ENCODE measurements around the gene NCAM1.

The NCAM1 gene

DNA sequence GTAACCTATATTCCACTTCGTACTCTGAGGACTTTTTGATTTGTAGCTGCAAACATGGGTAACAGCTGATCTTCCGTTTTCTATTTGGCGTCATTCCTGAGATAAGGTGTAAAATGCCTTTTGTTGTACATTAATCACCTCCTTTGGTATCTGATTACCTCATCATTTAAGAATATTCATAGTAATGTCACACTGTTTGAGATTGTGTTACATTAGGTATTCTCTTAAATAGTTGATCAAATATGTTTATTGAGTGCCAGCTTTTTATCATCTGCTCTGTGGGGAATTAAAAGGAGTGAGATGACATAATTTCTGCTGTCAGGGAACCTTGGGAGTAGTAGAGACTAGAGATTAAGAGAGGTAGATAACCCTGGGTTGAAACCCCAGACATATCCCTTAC, 5.9 kb downstream of the NCAM1 start:
- no peak overlapping the region for H3K4me3 ChIP-seq (ENCODE audit: low read depth in 1 of 5, low read length in 5 of 5)
- H3K27me3 ChIP-seq (ENCODE audit: control insufficient read depth in 5 of 5, insufficient read depth in 4 of 5, low read length in 5 of 5): peaks cover 3 to 13% (median 9%) of the 10 kb centered on the region in 5 donors
- no peaks in the 10 kb centered on the region for H3K9me3 ChIP-seq (ENCODE audit: control insufficient read depth in 5 of 5, low read length in 5 of 5)
- no peaks in the 10 kb centered on the region for H3K36me3 ChIP-seq (ENCODE audit: control insufficient read depth in 5 of 5, insufficient read depth in 5 of 5, low read length in 5 of 5)
- H3K9ac ChIP-seq (ENCODE audit: low read length in 5 of 5): no peak overlapping the region
- peaks cover 0 to 21% (median 14%) of the 10 kb centered on the region in 5 donors for H3K4me1 ChIP-seq (ENCODE audit: control insufficient read depth in 5 of 5, insufficient read depth in 5 of 5, low read length in 5 of 5)
- no peak overlapping the region for H3K27ac ChIP-seq (ENCODE audit: low read depth, low read length)

- H3K4me1 ChIP-seq (ENCODE audit: control insufficient read depth in 5 of 5, insufficient read depth in 5 of 5, low read length in 5 of 5): peaks cover 0 to 8% (median 0%) of the 10 kb centered on the region in 5 donors
- H3K4me3 ChIP-seq (ENCODE audit: low read depth in 1 of 5, low read length in 5 of 5): no peak overlapping the region
- H3K9ac ChIP-seq (ENCODE audit: low read length in 5 of 5): no peak overlapping the region
- no peaks in the 10 kb centered on the region for H3K36me3 ChIP-seq (ENCODE audit: control insufficient read depth in 5 of 5, insufficient read depth in 5 of 5, low read length in 5 of 5)
- H3K27me3 ChIP-seq (ENCODE audit: control insufficient read depth in 5 of 5, insufficient read depth in 4 of 5, low read length in 5 of 5): peaks cover 0 to 3% (median 0%) of the 10 kb centered on the region in 5 donors
- no peak overlapping the region for H3K27ac ChIP-seq (ENCODE audit: low read depth, low read length)
- no peaks in the 10 kb centered on the region for H3K9me3 ChIP-seq (ENCODE audit: control insufficient read depth in 5 of 5, low read length in 5 of 5)
Measured at GRCh38 chr11:112968941-112969713, 7.9 kb downstream of the NCAM1 start.

DNA sequence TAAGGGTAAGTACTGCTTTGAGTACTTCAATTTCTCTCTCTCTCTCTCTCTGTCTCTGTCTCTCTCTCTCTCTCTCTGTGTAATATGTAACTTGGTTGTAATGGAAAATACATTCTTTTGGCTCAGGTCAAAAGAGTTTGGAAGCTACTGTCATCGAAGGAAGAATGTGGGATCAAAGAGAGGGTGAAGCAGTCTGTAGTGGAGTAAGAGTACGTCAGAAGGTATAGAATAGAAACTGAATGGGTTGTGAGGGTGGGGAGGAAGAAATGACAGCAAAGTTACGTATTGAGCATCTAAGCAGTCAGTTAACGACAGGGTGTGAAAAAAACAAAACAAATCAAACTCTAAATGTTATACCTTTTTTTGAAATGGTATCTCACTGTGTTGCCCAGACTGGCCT, 10.0 kb downstream of the NCAM1 start:
- H3K9me3 ChIP-seq (ENCODE audit: control insufficient read depth in 5 of 5, low read length in 5 of 5): no peaks in the 10 kb centered on the region
- H3K4me1 ChIP-seq (ENCODE audit: control insufficient read depth in 5 of 5, insufficient read depth in 5 of 5, low read length in 5 of 5): peaks cover 0 to 8% (median 0%) of the 10 kb centered on the region in 5 donors

DNA sequence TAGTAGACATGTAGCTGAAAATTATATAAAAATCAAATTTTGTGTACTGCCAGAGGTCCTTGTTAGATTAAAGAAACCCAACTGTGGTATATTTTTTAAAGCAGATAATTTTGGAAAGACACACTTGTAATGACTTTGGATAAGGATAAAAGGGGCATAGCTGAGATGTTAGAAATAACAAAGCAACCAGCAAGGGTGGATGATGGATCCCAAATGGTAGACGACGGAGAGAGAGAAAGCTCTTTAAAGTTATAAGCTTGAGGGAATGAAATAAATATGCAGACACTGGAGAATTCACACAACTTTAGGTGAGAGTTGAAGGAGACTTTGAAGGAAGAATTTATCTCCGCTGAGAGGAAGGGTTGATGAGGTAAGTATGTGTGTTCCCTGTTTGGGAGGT, 10.6 kb downstream of the NCAM1 start:
- Histone ChIP-seq H3K27ac (ENCODE audit: low read depth, low read length) (no peak overlapping the region), H3K4me3 (ENCODE audit: low read depth in 1 of 5, low read length in 5 of 5) (no peak overlapping the region), H3K9me3 (ENCODE audit: control insufficient read depth in 5 of 5, low read length in 5 of 5) (no peaks in the 10 kb centered on the region), H3K9ac (ENCODE audit: low read length in 5 of 5) (no peak overlapping the region), H3K27me3 (ENCODE audit: control insufficient read depth in 5 of 5, insufficient read depth in 4 of 5, low read length in 5 of 5) (peaks cover 0 to 3% (median 0%) of the 10 kb centered on the region in 5 donors), H3K4me1 (ENCODE audit: control insufficient read depth in 5 of 5, insufficient read depth in 5 of 5, low read length in 5 of 5) (peaks cover 0 to 8% (median 0%) of the 10 kb centered on the region in 5 donors), H3K36me3 (ENCODE audit: control insufficient read depth in 5 of 5, insufficient read depth in 5 of 5, low read length in 5 of 5) (no peaks in the 10 kb centered on the region)

More for the DNA sequence above, 10.0 kb downstream of the NCAM1 start:
- Histone ChIP-seq H3K27ac (ENCODE audit: low read depth, low read length) (no peak overlapping the region), H3K36me3 (ENCODE audit: control insufficient read depth in 5 of 5, insufficient read depth in 5 of 5, low read length in 5 of 5) (no peaks in the 10 kb centered on the region), H3K4me3 (ENCODE audit: low read depth in 1 of 5, low read length in 5 of 5) (no peak overlapping the region), H3K9ac (ENCODE audit: low read length in 5 of 5) (no peak overlapping the region), H3K27me3 (ENCODE audit: control insufficient read depth in 5 of 5, insufficient read depth in 4 of 5, low read length in 5 of 5) (peaks cover 0 to 3% (median 0%) of the 10 kb centered on the region in 5 donors)

- Histone ChIP-seq H3K4me1 (ENCODE audit: control insufficient read depth in 5 of 5, insufficient read depth in 5 of 5, low read length in 5 of 5) (peaks cover 0 to 8% (median 0%) of the 10 kb centered on the region in 5 donors), H3K4me3 (ENCODE audit: low read depth in 1 of 5, low read length in 5 of 5) (no peak overlapping the region), H3K9ac (ENCODE audit: low read length in 5 of 5) (no peak overlapping the region), H3K27ac (ENCODE audit: low read depth, low read length) (no peak overlapping the region), H3K36me3 (ENCODE audit: control insufficient read depth in 5 of 5, insufficient read depth in 5 of 5, low read length in 5 of 5) (no peaks in the 10 kb centered on the region), H3K9me3 (ENCODE audit: control insufficient read depth in 5 of 5, low read length in 5 of 5) (no peaks in the 10 kb centered on the region), H3K27me3 (ENCODE audit: control insufficient read depth in 5 of 5, insufficient read depth in 4 of 5, low read length in 5 of 5) (peaks cover 0 to 3% (median 0%) of the 10 kb centered on the region in 5 donors)
Measured at GRCh38 chr11:112972399-112973145, 11.4 kb downstream of the NCAM1 start.

DNA sequence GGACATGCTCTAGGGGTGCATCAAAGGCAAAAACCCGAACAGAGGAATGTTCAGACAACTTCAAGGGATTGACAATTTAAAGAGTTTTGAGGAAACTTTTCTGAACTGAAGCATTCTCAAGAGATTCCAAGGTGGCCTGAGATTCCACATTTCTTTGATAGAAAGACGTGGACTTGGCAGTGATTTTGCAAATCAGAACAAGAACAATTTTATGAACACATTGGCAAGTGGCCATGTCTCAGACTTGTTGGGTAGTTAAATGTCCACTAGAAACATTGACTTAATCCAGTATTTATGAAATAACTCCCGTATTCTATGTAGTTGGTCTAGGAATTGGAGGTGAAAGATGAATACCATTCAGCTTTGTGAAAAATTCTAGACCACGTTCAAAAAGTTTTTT, 13.8 kb downstream of the NCAM1 start:
- no peak overlapping the region for H3K9ac ChIP-seq (ENCODE audit: low read length in 5 of 5)

GRCh38 chr11:112975493-112975892, 14.3 kb downstream of the NCAM1 start:
- Histone ChIP-seq H3K4me1 (ENCODE audit: control insufficient read depth in 5 of 5, insufficient read depth in 5 of 5, low read length in 5 of 5) (no peaks in the 10 kb centered on the region), H3K9me3 (ENCODE audit: control insufficient read depth in 5 of 5, low read length in 5 of 5) (no peaks in the 10 kb centered on the region), H3K4me3 (ENCODE audit: low read depth in 1 of 5, low read length in 5 of 5) (no peak overlapping the region), H3K27ac (ENCODE audit: low read depth, low read length) (no peak overlapping the region), H3K36me3 (ENCODE audit: control insufficient read depth in 5 of 5, insufficient read depth in 5 of 5, low read length in 5 of 5) (no peaks in the 10 kb centered on the region), H3K27me3 (ENCODE audit: control insufficient read depth in 5 of 5, insufficient read depth in 4 of 5, low read length in 5 of 5) (peaks cover 0 to 3% (median 0%) of the 10 kb centered on the region in 5 donors), H3K9ac (ENCODE audit: low read length in 5 of 5) (no peak overlapping the region)

More for the DNA sequence above, 13.8 kb downstream of the NCAM1 start:
- H3K4me1 ChIP-seq (ENCODE audit: control insufficient read depth in 5 of 5, insufficient read depth in 5 of 5, low read length in 5 of 5): no peaks in the 10 kb centered on the region
- no peak overlapping the region for H3K27ac ChIP-seq (ENCODE audit: low read depth, low read length)
- no peaks in the 10 kb centered on the region for H3K9me3 ChIP-seq (ENCODE audit: control insufficient read depth in 5 of 5, low read length in 5 of 5)
- peaks cover 0 to 3% (median 0%) of the 10 kb centered on the region in 5 donors for H3K27me3 ChIP-seq (ENCODE audit: control insufficient read depth in 5 of 5, insufficient read depth in 4 of 5, low read length in 5 of 5)
- H3K4me3 ChIP-seq (ENCODE audit: low read depth in 1 of 5, low read length in 5 of 5): no peak overlapping the region
- no peaks in the 10 kb centered on the region for H3K36me3 ChIP-seq (ENCODE audit: control insufficient read depth in 5 of 5, insufficient read depth in 5 of 5, low read length in 5 of 5)

DNA sequence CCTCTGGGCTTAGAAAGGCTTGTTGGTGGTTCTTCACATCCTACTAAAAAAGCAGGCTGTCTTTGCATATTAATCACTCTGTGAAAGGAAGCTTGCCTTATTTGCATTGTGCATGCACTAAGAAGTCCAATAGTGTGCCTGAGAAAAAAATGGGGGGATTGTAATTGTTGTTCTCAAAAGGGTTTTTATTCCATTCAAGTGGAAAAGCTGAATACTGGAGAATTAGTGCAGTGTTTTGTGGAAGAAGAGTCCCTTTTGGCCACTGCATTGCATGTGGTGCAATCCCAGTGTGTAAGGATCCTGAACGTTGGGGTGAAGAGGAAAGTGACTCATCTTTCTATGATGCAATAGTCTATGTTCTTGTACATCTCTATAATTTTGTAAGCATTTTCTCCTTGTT, 16.5 kb downstream of the NCAM1 start:
- Histone ChIP-seq H3K27me3 (ENCODE audit: control insufficient read depth in 5 of 5, insufficient read depth in 4 of 5, low read length in 5 of 5) (no peaks in the 10 kb centered on the region), H3K4me3 (ENCODE audit: low read depth in 1 of 5, low read length in 5 of 5) (no peak overlapping the region), H3K9ac (ENCODE audit: low read length in 5 of 5) (no peak overlapping the region), H3K27ac (ENCODE audit: low read depth, low read length) (no peak overlapping the region), H3K36me3 (ENCODE audit: control insufficient read depth in 5 of 5, insufficient read depth in 5 of 5, low read length in 5 of 5) (no peaks in the 10 kb centered on the region), H3K4me1 (ENCODE audit: control insufficient read depth in 5 of 5, insufficient read depth in 5 of 5, low read length in 5 of 5) (no peaks in the 10 kb centered on the region), H3K9me3 (ENCODE audit: control insufficient read depth in 5 of 5, low read length in 5 of 5) (no peaks in the 10 kb centered on the region)

GRCh38 chr11:112983887-112984286, 22.7 kb downstream of the NCAM1 start:
- Histone ChIP-seq H3K9ac (ENCODE audit: low read length in 5 of 5) (no peak overlapping the region), H3K4me1 (ENCODE audit: control insufficient read depth in 5 of 5, insufficient read depth in 5 of 5, low read length in 5 of 5) (no peaks in the 10 kb centered on the region), H3K9me3 (ENCODE audit: control insufficient read depth in 5 of 5, low read length in 5 of 5) (peaks cover 3 to 16% (median 14%) of the 10 kb centered on the region in 5 donors), H3K27ac (ENCODE audit: low read depth, low read length) (no peak overlapping the region), H3K36me3 (ENCODE audit: control insufficient read depth in 5 of 5, insufficient read depth in 5 of 5, low read length in 5 of 5) (no peaks in the 10 kb centered on the region), H3K4me3 (ENCODE audit: low read depth in 1 of 5, low read length in 5 of 5) (no peak overlapping the region), H3K27me3 (ENCODE audit: control insufficient read depth in 5 of 5, insufficient read depth in 4 of 5, low read length in 5 of 5) (no peaks in the 10 kb centered on the region)

GRCh38 chr11:112989198-112989597, 28.0 kb downstream of the NCAM1 start:
- no peaks in the 10 kb centered on the region for H3K36me3 ChIP-seq (ENCODE audit: control insufficient read depth in 5 of 5, insufficient read depth in 5 of 5, low read length in 5 of 5)
- H3K9me3 ChIP-seq (ENCODE audit: control insufficient read depth in 5 of 5, low read length in 5 of 5): peaks cover 6 to 35% (median 20%) of the 10 kb centered on the region in 5 donors
- no peaks in the 10 kb centered on the region for H3K27me3 ChIP-seq (ENCODE audit: control insufficient read depth in 5 of 5, insufficient read depth in 4 of 5, low read length in 5 of 5)
- no peak overlapping the region for H3K9ac ChIP-seq (ENCODE audit: low read length in 5 of 5)
- no peak overlapping the region for H3K4me3 ChIP-seq (ENCODE audit: low read depth in 1 of 5, low read length in 5 of 5)
- H3K27ac ChIP-seq (ENCODE audit: low read depth, low read length): no peak overlapping the region
- H3K4me1 ChIP-seq (ENCODE audit: control insufficient read depth in 5 of 5, insufficient read depth in 5 of 5, low read length in 5 of 5): no peaks in the 10 kb centered on the region

All from subcutaneous abdominal adipose tissue (tissue), 5 donors.